OCI-M2 (cell line): Measurements from ENCODE around the gene NKAP.
"Not testable (repeated sequence)": the region's sequence is repeated elsewhere in the genome, so short reads cannot be mapped to it uniquely, and the experiment has no call there.

Experiments used
- DNase-seq: peaks from one replicate; lab custom pipeline; 2025; ENCODE audit not compliant: unreplicated experiment; lab: John Stamatoyannopoulos, UW

NKAP gene

DNA sequence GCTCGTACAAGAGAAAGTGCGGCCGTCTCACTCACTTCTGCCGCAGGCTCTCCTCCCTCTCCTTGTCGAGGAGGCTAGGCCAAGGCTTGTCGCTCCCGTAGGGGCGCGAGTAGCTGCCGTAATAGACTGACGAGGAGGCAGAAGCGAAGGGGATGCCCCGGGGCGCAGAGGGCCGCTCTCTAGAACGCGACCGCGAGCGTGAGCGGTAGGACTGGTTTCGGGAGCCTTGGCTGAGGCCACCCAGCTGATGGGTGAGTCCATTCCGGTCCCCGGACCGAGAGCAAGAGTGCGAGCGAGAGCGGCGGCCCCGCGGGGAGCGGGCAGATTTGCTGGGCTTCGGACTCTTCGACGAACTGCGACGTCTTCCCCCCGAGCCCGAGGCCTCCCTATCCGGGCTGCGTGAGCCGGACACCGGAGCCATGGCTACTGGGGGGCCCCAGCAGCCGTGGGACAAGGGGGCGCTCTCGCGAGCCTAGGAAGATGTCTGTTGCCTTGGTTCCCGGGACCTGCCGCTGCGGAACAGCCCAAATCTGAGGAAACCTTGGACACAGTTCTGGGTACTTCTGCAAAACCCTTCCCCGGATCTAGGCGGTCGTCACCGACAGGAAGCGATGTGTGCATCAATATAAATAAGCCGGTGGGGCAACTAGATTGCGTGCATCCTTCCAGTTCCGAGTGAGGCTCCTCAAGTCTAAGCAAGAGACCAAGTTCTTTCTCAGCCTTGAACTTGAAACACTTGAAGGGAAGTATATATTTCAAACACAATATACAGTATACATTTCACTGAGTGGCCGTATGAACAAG lies at the start of gene NKAP:
TSS of gene NKAP (minus strand) at position 567 of the 804 bp plus-strand sequence. CDS start at position 421, 146 bp downstream.
- peak; percentile 24 for DNase-seq

DNA sequence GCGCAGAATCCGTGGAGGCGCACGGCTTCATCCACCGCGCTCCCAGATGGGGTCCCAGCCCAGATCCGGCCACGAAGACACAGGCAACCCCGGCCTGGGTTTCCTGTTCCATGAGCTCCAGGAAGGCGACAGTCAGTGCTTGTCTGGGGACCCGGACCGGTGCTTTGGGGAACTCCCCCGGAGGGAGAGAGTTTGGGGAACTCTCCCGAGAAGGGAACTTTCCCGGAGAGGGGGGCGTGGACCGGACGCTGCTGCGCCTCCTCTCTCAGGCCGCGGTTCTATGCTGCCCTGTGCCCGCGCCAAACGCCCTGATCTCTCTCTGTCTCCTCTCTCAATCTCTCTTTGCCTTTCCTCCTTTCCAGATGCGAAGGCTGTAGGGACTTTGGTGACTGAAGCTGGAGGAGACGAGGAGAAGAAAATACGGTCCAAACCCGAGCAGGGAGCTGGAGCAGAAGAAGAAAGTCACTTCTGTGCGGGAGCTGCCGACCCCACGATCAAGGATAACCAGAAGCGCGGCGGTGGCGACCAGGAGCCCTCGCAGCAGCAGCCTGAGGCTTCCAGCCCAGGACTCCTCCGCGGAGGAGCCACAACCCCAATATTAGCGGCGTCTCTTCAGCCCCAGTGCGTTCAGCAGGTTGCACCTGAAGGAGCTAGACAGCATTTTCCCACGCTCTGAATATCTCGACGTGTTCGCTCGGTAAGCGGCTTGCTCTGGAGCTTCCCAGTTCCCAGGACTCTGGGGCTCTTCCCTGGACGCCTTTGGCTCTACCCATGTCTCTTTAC lies 47.6 kb upstream of the NKAP start:
- DNase-seq, result no peak

DNA sequence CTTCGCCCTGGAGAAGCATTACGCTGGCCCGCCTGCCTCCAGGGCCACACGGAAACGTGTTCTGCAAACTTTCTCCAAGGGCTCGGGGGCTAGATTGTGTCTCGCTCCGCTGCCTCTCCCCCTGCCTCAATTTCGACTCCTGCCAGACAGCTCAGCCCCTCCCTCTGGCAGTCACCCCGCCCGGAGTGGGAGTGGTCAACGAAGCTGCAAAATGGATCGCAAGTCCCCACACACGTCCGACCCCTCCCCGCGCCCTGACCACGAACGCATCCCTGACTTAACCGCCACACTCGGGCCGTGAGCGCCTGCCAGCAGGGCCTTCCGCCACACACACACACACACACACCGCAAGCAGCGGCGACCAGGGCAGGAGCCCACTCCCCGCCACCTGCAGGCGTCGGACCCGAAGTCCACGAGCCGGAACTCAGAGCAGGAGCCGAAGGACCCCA lies 47.0 kb upstream of the NKAP start:
- no peak for DNase-seq

DNA sequence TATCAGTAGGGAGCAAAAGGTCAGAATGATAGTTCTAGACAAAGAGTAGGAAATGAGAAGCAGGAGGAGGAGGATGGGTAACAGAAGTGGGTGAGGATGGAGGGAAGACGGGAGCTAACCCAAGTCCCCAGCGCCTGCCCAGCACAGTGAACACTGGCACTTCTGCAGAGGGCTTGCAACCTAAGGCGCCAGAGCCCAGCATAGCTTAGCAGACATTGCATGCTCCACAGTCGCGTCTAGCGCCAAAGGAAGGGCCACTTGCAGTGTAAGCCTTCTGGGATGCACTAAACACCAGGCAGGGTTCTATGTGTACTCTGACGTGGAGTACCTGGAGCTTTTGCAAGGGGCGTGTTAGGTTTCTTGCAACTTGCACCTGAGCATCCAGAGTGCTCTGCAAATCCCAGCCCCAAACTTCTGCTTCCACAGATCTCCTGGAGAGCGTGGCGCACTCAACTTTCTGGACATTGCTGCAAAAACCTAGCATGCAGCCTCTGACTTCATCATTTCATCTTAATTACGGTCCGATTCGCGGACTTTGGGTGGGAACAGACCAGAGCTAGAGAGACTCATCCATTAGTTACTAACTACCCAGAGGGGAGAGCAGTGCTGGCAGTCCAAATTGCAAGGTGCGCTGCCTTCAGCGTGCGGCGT lies 46.5 kb upstream of the NKAP start:
- DNase-seq, result no peak

DNA sequence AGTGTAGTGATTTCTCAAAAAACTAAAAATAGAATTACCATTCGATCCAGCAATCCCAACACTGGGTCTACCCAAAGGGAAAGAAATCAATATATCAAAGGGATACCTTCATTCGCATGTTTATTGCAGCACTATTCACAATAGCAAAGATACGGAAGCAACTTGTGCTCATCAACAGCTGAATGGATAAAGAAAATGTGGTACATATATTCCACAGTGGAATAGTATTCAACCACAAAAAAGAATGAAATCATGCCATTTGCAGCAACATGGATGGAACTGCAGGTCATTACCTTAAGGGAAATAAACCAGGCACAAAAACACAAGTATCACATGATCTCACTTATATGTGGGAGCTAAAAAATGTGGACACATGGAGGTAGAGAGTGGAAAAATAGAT lies 42.7 kb upstream of the NKAP start:
- no peak for DNase-seq

DNA sequence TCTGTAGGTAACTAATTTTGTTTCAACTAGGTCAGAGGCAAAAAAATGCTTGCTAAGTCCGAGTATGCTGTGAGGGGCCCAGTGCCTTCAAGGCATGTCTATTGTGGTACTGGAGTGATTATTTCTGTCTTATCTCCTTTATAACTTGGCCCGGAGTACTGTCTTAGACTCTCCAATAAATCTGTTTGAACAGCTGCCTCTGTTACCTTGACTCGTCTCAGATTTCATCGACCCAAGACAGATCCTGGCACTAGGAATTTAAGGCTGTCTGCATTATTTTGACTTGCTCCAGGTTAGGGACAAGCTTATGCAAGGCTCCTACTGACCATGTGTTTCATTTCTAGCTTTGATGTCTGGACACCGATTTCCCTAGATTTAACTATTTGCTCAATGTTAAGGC lies 41.1 kb upstream of the NKAP start:
- DNase-seq, result no peak

DNA sequence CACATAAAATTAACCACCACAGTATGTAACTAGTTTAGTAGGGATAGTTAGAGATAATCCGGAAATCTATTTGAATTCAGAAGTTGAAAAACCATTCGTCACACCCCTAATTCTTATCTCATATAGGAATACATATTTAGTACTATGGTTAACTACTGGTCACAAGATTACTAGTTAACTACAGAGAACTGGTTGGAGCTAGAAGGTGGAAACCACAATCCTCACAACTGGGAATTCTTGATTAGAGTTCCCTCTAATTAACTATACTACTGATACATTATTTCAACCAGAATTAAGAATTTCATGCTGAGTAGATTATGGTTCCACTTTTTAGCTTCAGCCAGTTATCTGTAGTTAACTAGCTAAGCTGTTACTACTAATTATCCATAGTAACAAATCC lies 39.9 kb upstream of the NKAP start:
- DNase-seq, result no peak

DNA sequence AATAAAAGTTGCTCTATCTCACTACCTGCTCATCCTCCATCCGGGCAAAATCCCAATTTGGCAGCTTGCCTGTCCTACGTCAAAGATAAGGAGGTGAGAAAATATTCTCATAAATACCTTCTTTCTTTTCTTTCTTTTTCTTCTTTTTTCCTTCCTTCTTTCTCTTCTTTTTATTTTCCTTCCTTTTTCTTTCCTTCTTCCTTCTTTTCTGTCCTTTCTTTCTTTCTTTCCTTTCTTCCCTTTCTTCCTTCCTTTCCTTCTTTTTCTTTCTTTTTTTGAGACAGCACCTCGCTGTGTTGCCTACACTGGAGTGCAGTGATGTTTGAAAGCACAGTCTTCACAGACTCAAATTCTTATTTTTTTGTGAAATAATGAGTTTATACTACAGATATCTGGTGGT lies 38.6 kb upstream of the NKAP start:
- no peak for DNase-seq

DNA sequence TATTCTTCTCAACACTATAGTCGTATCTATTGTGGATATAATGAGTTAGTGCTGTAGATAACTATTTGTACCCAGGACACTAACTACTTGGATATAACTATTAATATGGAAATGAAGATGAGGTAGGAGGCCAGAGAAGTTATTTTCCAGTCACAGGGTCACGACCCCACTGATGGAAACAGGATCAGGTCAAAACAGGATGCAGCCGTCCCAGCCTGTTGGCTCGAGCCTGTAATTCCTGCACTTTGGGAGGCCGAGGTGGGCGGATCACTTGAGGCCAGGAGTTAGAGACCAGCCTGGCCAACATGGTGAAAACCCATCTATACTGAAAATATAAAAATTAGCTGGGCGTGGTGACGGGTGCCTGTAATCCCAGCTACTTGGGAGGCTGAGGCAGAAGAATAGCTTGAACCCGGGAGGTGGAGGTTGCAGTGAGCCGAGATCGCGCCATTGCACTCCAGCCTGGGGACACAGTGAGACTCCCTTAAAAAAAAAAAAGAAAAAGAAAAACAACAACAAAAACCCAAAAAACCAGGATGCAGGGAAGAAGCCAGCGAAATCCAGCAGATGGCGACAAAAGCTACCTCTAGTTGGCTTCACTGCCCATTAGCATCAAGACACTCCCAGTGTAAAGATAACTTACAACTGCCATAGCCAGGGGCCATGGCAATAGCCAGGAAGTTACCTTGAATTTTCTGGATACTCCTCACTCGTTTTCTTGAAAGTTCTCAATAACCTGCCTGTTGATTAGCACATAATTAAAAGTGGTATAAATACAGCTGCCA lies 37.9 kb upstream of the NKAP start:
- DNase-seq, result peak; percentile 5

DNA sequence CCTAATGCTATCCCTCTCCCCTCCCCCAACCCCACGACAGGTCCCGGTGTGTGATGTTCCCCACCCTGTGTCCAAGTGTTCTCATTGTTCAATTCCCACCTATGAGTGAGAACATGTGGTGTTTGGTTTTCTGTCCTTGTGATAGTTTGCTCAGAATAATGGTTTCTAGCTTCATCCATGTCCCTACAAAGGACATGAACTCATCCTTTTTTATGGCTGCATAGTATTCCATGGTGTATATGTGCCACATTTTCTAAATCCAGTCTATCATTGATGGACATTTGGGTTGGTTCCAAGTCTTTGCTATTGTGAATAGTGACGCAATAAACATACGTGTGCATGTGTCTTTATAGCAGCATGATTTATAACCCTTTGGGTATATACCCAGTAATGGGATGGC lies 33.6 kb upstream of the NKAP start:
- DNase-seq, result not testable (repeated sequence)

DNA sequence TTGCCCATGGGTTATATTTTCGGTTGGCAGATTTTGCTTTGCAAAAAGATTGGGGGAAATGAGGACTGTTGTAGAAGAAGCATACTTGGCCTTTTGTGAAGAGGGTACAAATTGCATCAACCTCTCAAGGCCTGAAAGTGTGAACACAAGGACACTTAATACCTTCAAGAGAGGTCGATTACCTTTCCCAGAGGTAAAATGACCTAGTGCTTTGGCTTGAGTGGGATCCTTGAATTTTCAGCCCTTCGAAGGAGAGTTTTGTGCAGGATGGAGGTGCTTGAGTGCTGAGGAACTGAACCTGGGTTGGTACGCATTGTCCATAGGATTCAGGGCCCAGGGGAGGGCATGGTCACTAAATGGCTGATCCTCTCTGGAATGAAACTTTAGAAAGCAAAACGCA lies 27.6 kb upstream of the NKAP start:
- no peak for DNase-seq

DNA sequence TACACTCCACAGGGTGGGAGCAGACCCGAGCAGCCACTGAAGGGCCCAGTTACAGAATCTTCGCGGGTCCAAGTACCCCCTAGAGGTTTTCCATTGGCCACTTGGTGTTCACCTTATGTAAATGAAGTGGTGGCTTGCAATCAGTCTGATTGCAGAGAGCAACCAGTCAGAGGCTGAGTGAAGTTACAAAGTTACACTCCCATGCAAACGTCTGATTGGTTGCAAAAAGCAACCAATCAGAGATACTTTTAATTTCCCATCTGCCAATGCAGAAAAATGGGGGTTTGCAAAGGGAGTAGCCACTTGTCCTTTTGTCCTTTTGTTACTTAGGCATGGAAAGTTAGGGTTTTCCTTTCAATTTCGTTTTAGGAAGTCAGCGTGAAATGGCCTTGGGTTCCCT lies 27.0 kb upstream of the NKAP start:
- DNase-seq, result no peak

DNA sequence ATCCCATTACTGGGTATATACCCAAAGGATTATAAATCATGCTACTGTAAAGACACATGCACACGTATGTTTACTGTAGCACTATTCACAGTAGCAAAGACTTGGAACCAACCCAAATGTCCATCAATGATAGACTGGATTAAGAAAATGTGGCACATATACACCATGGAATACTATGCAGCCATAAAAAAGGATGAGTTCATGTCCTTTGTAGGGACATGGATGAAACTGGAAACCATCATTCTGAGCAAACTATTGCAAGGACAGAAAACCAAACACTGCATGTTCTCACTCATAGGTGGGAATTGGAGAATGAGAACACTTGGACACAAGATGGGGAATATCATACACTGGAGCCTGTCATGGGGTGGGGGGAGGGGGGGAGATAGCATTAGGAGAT lies 23.3 kb upstream of the NKAP start:
- DNase-seq, result not testable (repeated sequence)

DNA sequence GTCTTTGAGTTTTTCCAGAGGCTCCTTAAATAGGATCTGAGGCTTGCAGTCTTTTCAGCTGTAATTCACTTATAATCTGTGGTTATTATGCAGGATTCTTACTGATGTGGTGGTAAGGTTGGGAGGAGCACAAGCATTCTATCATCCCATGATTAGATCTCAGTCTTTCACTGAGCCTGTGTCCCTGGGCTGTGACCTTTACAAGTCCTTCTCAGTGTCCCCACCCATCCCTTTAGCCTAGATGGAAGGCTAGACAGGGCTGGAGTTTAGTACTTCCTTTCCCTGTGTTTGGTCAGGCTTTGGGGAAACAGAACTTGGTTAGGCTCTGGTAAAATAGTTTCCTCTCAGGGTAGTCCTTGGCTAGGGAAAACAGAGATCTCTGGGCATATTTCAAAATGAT lies 17.1 kb upstream of the NKAP start:
- no peak for DNase-seq

DNA sequence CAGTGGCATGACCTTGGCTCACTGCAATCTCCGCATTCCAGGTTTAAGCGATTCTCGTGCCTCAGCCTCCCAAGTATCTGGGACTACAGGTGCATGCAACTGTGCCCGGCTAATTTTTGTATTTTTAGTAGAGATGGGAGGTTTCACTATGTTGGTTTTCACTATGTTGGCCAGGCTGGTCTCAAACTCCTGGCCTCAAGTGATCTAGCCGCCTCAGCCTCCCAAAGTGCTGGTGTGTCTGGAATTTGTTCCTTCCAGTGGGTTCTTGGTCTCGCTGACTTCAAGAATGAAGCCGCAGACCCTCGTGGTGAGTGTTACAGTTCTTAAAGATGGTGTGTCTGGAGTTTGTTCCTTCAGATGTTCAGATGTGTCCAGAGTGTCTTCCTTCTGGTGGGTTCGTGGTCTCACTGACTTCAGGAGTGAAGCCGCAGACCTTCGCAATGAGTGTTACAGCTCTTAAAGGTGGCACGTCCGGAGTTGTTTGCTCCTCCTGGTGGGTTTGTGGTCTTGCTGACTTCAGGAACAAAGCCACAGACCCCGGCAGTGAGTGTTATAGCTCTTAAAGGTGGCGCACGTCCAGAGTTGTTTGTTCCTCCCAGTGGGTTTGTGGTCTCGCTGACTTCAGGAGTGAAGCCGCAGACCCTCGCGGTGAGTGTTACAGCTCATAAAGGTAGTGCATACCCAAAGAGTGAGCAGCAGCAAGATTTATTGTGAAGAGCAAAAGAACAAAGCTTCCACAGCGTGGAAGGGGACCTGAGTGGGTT lies 12.4 kb upstream of the NKAP start:
- DNase-seq, result not testable (repeated sequence)

DNA sequence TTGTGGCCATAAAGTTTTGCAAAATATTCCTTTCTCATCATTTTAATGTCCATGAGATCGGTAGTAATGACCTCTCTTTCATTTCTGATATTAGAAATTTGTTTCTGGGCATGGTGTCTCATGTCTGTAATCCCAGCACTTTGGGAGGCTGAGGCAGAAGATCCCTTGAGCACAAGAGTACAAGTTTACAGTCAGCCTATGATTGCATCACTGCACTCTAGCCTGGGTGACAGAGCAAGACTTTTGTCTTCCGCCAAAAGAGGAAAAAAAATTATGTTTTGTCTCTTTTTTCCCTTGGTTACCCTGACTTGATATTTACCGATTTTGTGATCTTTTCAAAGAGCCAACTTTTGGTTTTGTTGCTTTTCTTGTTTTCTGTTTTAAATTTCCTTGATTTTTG lies 10.8 kb upstream of the NKAP start:
- no peak for DNase-seq

DNA sequence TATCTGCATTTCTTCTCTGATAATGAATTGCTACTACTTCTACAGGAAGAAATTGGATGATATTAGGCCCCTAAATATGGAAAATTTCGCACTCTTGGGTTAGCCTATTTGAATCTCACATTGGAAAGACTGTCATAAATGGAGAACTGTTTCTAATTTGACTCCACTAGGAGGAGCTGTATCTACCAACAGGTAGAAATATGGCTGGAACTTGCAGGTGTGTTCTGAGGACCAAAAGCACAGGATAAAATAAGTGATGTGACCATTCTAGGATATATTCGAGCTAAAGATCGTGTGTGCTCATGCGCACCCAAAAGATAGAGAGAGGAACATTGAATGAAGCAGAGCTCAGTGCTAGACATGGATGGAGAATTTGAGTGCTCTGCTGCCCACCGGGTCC lies 4.8 kb upstream of the NKAP start:
- DNase-seq, result no peak

DNA sequence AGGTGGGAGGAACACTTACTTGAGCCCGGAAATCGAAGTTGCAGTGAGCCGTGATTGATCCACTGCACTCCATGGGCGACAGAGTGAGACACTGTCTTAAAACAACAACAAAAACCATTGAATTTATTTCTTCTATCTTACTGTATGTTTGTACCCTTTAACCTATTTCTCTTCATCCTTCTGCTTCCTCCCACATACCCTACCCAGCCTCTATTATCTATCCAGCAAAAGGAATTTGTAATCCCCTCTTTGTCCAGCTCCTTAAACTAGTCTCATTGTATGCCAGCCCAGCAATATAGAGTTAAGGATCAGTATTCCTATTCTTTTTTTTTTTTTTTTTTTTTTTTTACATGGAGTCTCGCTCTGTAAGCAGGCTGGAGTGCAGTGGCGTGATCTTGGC lies 1.9 kb upstream of the NKAP start:
- no peak for DNase-seq

DNA sequence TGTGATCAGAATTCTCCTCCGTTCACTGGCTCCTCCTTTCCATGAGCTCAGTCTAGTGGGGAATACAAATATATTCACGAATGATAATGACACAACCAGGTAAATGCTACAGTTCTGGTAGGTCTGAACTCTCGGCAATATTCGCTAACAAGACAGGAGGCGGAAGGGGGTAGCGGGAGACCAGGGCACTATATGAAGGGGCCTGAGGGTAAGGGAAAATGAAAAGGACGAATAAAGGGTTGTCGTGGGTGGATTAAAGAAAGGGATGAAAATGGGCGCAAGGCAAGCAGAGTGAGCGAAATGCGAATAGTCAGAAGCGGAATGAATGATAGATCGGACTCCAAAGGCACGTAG lies 743 bp downstream of the NKAP start:
- DNase-seq, result no peak

DNA sequence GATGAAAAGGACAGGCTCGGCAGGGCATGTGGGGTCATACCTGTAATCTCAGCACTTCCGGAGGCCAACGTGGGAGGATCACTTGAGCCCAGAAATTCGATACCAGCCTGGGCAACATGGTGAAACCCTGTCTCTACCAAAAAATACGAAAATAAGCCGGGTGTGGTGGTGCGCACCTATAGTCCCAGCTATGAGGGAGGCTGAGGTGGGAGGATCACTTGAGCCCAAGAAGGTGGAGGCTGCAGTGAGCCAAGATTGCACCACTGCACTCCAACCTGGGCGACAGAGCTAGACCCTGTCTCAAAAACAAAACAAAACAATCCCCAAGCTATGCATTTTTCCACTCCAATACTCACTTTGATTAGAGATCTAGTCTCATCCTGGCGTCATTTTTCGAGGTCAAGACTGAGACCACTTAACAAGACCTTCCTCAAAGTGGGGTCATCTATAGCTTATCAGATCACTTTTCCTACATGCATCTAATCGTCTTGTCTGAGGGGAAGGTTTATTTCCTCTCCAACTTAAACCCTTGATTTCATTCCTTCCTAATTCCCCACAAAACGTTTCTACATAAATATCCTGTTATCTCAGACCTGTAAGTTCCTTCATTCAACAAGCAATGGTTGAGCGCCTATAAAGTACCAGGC lies 1.3 kb downstream of the NKAP start:
- DNase-seq, result no peak
